ENCODE results near the gene SPNS1. TPM values are rescaled to one million over a fixed set of nuclear protein-coding genes. Genes with fewer than 3 reads are reported as not detected.
A peak's percentile ranks its signal among the peaks of the same experiment; 100 is the strongest.

The SPNS1 gene
- total and polyA plus RNA-seq, 2 donors (not counting 1 experiment from before 2014, with no cell fraction given), result 36.4 to 47.6 TPM

- no peak overlapping the region for H2AFZ ChIP-seq (ENCODE audit: insufficient read depth, low read depth, low read length, poor library complexity, severe bottlenecking)
- CTCF ChIA-PET, result no interaction called here
- intact Hi-C loops (cut with micrococcal nuclease), result no loop called here
Measured at GRCh38 chr16:28983644-28984043, 9.1 kb downstream of the SPNS1 start.

DNA sequence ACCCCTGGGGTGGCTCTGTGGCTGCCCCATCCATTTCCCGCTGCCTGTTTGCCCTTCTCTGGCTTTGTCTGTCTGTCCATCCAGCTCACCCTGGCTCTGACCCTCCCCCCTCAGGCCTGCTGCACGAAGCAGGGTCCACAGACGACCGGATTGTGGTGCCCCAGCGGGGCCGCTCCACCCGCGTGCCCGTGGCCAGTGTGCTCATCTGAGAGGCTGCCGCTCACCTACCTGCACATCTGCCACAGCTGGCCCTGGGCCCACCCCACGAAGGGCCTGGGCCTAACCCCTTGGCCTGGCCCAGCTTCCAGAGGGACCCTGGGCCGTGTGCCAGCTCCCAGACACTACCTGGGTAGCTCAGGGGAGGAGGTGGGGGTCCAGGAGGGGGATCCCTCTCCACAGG, 9.5 kb downstream of the SPNS1 start:
- DNase-seq, result no peak
- peaks cover 16 to 22% of the 10 kb centered on the region in 2 donors for H3K4me1 ChIP-seq (ENCODE audit: control insufficient read depth in 2 of 2, insufficient read depth in 2 of 2, low read length in 2 of 2)
- no peak overlapping the region for H3K4me3 ChIP-seq (ENCODE audit: control extremely low read depth in 1 of 5, extremely low read depth in 1 of 5, insufficient read depth in 1 of 5, low read depth in 2 of 5, low read length in 4 of 5)
- H4K20me1 ChIP-seq (ENCODE audit: control insufficient read depth, insufficient read depth, low read length, poor library complexity, severe bottlenecking), result peaks cover 30% of the 10 kb centered on the region
- Mint-ChIP-seq H3K4me3 (no peak overlapping the region), H3K4me1 (peaks cover 13% of the 10 kb centered on the region), H3K27ac (no peak overlapping the region), H3K27me3 (peaks cover 3% of the 10 kb centered on the region), H3K9me3 (ENCODE audit: insufficient read depth) (peaks cover 6% of the 10 kb centered on the region)
- no peak overlapping the region for H3K9ac ChIP-seq (ENCODE audit: low read length)
- peaks cover 0 to 13% (median 0%) of the 10 kb centered on the region in 4 experiments for H3K27me3 ChIP-seq (replicated peaks in 1 of 4; ENCODE audit: control extremely low read depth in 1 of 4, control insufficient read depth in 3 of 4, insufficient read depth in 4 of 4, low read length in 3 of 4)
- TF ChIP-seq, protein P1, sequence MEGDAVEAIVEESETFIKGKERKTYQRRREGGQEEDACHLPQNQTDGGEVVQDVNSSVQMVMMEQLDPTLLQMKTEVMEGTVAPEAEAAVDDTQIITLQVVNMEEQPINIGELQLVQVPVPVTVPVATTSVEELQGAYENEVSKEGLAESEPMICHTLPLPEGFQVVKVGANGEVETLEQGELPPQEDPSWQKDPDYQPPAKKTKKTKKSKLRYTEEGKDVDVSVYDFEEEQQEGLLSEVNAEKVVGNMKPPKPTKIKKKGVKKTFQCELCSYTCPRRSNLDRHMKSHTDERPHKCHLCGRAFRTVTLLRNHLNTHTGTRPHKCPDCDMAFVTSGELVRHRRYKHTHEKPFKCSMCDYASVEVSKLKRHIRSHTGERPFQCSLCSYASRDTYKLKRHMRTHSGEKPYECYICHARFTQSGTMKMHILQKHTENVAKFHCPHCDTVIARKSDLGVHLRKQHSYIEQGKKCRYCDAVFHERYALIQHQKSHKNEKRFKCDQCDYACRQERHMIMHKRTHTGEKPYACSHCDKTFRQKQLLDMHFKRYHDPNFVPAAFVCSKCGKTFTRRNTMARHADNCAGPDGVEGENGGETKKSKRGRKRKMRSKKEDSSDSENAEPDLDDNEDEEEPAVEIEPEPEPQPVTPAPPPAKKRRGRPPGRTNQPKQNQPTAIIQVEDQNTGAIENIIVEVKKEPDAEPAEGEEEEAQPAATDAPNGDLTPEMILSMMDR (IDR thresholded peaks at IDR 0.05), result no peak
- TF ChIP-seq EZH2 (IDR thresholded peaks at IDR 0.05; ENCODE audit: borderline replicate concordance, insufficient read depth, low read depth, low read length, poor library complexity, severe bottlenecking), result no peak
- peaks cover 0 to 30% (median 12%) of the 10 kb centered on the region in 3 donors for H3K9me3 ChIP-seq (ENCODE audit: control extremely low read depth in 1 of 3, control insufficient read depth in 2 of 3, insufficient read depth in 1 of 3, low read length in 2 of 3)
- H3K36me3 ChIP-seq (replicated peaks in 1 of 2; ENCODE audit: control extremely low read depth in 1 of 2, control insufficient read depth in 1 of 2, extremely low read depth in 1 of 2, insufficient read depth in 2 of 2, low read length in 1 of 2), result peaks cover 0 to 56% of the 10 kb centered on the region in 2 experiments
- POLR2A ChIA-PET, result interaction anchor here (0.7 kb wide), 1 partner anchor 1438 kb away, joined by 5 read pairs; no protein-coding TSS in a partner anchor
- 79% methylated on average over 12 of the region's 12 CpGs for WGBS (ENCODE audit: insufficient coverage)
- H3K4me2 ChIP-seq (replicated peaks; ENCODE audit: low read depth, low read length, poor library complexity, severe bottlenecking), result peak overlapping the region; percentile 74
- H2AFZ ChIP-seq (ENCODE audit: insufficient read depth, low read depth, low read length, poor library complexity, severe bottlenecking), result no peak overlapping the region
- no peak for ATAC-seq (ENCODE audit: low read depth)
- peaks cover 7% of the 10 kb centered on the region for H3K79me2 ChIP-seq (ENCODE audit: control insufficient read depth, insufficient read depth, low read length)
- intact Hi-C loops (cut with micrococcal nuclease), result no loop called here
- no peak overlapping the region for H3K27ac ChIP-seq (ENCODE audit: low read length in 2 of 2)
- CTCF ChIA-PET, result no interaction called here

More at GRCh38 chr16:28983644-28984043, 9.1 kb downstream of the SPNS1 start:
- Histone ChIP-seq H4K20me1 (ENCODE audit: control insufficient read depth, insufficient read depth, low read length, poor library complexity, severe bottlenecking) (peaks cover 30% of the 10 kb centered on the region), H3K79me2 (ENCODE audit: control insufficient read depth, insufficient read depth, low read length) (peaks cover 12% of the 10 kb centered on the region), H3K27me3 (replicated peaks in 1 of 4; ENCODE audit: control extremely low read depth in 1 of 4, control insufficient read depth in 3 of 4, insufficient read depth in 4 of 4, low read length in 3 of 4) (peaks cover 0 to 13% (median 0%) of the 10 kb centered on the region in 4 experiments), H3K4me3 (ENCODE audit: control extremely low read depth in 1 of 5, extremely low read depth in 1 of 5, insufficient read depth in 1 of 5, low read depth in 2 of 5, low read length in 4 of 5) (no peak overlapping the region), H3K4me1 (ENCODE audit: control insufficient read depth in 2 of 2, insufficient read depth in 2 of 2, low read length in 2 of 2) (peaks cover 16 to 22% of the 10 kb centered on the region in 2 donors), H3K9ac (ENCODE audit: low read length) (no peak overlapping the region), H3K36me3 (replicated peaks in 1 of 2; ENCODE audit: control extremely low read depth in 1 of 2, control insufficient read depth in 1 of 2, extremely low read depth in 1 of 2, insufficient read depth in 2 of 2, low read length in 1 of 2) (peaks cover 0 to 60% of the 10 kb centered on the region in 2 experiments), H3K27ac (ENCODE audit: low read length in 2 of 2) (no peak overlapping the region), H3K4me2 (replicated peaks; ENCODE audit: low read depth, low read length, poor library complexity, severe bottlenecking) (no peak overlapping the region), H3K9me3 (ENCODE audit: control extremely low read depth in 1 of 3, control insufficient read depth in 2 of 3, insufficient read depth in 1 of 3, low read length in 2 of 3) (peaks cover 0 to 30% (median 12%) of the 10 kb centered on the region in 3 donors)
- WGBS (ENCODE audit: insufficient coverage), result over 99% methylated on average over 18 of the region's 18 CpGs
- H3K27me3 Mint-ChIP-seq, result peaks cover 3% of the 10 kb centered on the region
- TF ChIP-seq EZH2 (IDR thresholded peaks at IDR 0.05; ENCODE audit: borderline replicate concordance, insufficient read depth, low read depth, low read length, poor library complexity, severe bottlenecking), result no peak
- TF ChIP-seq, protein P1 (IDR thresholded peaks at IDR 0.05), result no peak
- peaks cover 6% of the 10 kb centered on the region for H3K9me3 Mint-ChIP-seq (ENCODE audit: insufficient read depth)
- POLR2A ChIA-PET, result no interaction called here
- no peak overlapping the region for H3K27ac Mint-ChIP-seq
- H3K4me3 Mint-ChIP-seq, result no peak overlapping the region
- H3K4me1 Mint-ChIP-seq, result peaks cover 13% of the 10 kb centered on the region
- ATAC-seq (ENCODE audit: low read depth) (no peak), DNase-seq (no peak)
